HG02885 (cell line): ENCODE data around the gene RNF215.
"Not testable (repeated sequence)": the region's sequence is repeated elsewhere in the genome, so short reads cannot be mapped to it uniquely, and the experiment has no call there.

Experiments
- ATAC-seq: cut with Tn5 transposase; IDR thresholded peaks from one replicate; pipeline ENCODE4 v1.9.1; 2021; ENCODE audit warnings: mild to moderate bottlenecking; ENCODE audit not compliant: unreplicated experiment, poor library complexity

The RNF215 gene

DNA sequence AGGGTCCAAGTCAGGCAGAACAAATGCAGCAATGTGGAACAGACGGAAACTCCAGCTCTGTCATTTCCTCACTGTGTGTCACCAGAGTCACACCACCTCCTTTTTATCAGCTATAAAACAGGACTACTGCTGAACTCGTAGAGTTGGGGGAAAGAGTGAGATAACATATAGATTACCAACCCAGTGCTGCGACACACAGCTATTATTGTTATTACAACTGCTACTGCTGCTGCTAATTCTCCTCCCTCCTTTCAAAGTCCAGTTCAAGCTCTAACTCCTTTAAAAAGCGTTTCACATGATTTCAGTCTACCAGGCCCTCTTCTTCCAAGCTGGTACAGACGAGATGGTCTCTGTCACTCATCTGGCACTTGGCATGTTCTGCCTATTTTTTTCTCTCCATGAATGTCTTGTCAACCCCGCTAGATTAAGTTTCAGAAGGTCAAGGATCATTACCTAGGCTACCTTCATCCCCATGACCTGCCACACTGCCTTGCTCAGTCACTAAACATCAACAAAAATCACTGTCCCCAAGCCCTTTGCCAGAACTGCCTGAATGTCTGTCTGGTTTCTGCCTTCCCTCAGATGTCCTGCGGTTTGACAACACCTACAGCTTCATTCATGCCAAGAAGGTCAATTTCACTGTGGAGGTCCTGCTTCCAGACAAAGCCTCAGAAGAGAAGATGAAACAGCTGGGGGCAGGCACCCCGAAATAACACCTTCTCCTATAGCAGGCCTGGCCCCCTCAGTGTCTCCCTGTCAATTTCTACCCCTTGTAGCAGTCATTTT is 34.7 kb upstream of the RNF215 start:
- ATAC-seq: no peak

GRCh38 chr22:30420347-30421125 is 33.3 kb upstream of the RNF215 start:
- no peak for ATAC-seq

DNA sequence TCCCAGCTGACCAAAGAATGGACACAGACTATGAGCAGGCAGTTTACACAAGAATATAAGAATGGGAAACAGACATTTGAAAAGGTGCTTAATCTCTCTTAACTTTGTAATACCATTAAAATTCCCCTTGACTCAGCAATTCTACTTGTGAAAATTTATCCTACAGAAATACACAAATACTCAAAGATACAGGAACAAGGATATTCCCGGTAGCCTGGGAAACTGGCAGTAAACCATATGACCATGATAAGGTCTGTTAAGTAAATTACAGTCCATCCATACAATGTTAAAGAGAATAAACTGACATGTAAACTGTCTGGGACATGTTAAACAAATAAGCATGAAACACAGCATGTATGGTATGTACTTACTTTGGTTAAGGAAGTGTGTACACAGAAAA is 29.6 kb upstream of the RNF215 start:
- no peak for ATAC-seq

- no peak for ATAC-seq
Measured at GRCh38 chr22:30416403-30416802, 29.2 kb upstream of the RNF215 start.

GRCh38 chr22:30414525-30415047 is 27.4 kb upstream of the RNF215 start:
- ATAC-seq: no peak

- ATAC-seq: no peak
Measured at GRCh38 chr22:30413745-30414524, 26.7 kb upstream of the RNF215 start.

DNA sequence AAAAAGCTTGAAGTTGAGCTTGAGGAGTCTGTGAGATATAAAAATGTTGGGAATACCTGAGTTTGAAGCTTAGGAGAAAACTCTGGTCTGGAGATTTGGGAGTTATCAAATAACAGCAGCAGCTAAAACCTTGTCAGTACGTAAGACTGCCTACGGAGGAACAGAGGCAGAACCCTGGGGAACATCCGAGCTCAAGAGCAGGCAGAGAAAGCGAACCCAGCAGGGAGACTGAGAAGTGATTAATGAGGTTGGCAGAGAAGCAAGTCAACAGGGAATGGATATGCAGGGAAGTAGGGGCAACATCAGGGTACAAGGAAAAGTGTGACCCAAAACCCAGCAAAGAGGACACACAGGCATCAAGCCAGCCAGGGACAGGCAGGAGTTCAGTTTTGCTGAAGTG is 25.8 kb upstream of the RNF215 start:
- no peak for ATAC-seq

GRCh38 chr22:30411780-30412179 is 24.6 kb upstream of the RNF215 start:
- no peak for ATAC-seq

GRCh38 chr22:30408388-30409102 is 21.3 kb upstream of the RNF215 start:
- ATAC-seq: no peak

GRCh38 chr22:30406400-30406799 is 19.2 kb upstream of the RNF215 start:
- ATAC-seq: no peak

GRCh38 chr22:30405731-30406130 is 18.5 kb upstream of the RNF215 start:
- no peak for ATAC-seq

GRCh38 chr22:30404307-30404706 is 17.1 kb upstream of the RNF215 start:
- no peak for ATAC-seq

DNA sequence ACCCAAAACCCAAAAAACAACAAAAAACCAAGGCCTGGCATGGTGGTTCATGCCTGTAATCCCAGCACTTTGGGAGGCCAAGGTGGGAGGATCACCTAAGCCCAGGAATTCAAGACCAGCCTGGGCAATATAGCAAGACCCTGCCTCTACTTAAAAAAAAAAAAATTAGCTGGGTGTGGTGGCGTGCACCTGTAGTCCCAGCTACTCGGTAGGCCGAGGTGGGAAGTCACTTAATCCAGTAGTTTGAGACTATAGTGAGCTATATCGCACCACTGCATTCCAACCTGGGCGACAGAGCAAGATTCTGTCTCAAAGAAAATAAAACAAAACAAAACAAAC is 15.5 kb upstream of the RNF215 start:
- ATAC-seq: not testable (repeated sequence)

DNA sequence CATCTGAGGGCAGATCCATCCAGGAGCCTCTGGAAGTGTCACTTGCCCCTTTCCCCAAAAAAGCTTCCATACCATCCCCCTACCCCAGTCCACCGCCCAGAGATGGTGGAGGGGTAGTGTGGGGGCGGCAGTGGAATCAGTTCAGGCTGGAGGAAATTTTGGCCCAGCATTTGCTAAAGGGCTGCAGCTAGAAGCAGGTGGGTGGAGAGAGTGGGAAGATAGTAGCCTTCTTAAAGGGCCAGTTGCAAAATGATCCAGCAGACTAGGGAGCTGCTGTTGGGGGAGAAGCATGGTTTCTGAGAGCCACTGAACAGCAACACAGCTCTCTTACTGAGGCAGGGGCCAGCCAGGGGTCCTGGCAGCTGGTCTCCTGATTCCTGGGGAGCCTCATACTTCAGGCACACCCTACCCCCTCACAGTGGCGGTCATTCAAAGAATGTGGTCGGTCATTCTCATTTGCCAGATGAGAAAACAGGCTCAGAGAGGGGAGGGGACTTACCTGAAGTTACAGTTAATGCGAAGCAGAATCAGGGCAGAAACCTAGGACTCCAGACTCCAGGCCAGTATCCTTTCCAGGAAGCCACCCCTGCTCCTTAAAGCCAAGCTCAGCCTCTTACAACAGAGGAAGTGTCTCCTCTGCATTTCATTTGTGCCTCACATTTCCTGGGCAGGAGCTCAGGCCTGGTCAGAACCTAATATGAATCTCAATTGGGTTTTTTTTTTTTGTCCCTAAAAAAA is 15.0 kb upstream of the RNF215 start:
- no peak for ATAC-seq

DNA sequence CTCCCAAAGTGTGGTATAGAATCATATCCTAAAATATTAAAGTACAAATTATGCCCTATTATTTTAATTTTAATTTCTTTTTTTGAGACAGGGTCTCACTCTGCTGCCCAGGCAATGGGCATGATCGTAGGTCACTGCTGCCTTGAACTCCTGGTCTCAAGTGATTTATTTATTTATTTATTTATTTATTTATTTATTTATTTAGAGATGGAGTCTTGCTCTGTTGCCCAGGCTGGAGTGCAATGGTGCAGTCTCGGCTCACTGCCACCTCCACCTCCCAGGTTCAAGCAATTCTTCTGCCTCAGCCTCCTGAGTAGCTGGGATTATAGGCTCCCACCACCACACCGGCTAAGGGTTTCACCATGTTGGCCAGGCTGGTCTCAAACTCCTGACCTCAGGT is 13.8 kb upstream of the RNF215 start:
- ATAC-seq: not testable (repeated sequence)

GRCh38 chr22:30400159-30400558 is 12.9 kb upstream of the RNF215 start:
- ATAC-seq: no peak

- ATAC-seq: no peak
Measured at GRCh38 chr22:30399718-30400117, 12.5 kb upstream of the RNF215 start.

- ATAC-seq: no peak
Measured at GRCh38 chr22:30398685-30399680, 11.8 kb upstream of the RNF215 start.
